GM21360 (cell line): ENCODE results near the gene EIF3K.
"Not testable (repeated sequence)": the region's sequence is repeated elsewhere in the genome, so short reads cannot be mapped to it uniquely, and the experiment has no call there.

Experiments used
- ATAC-seq: cut with Tn5 transposase; IDR thresholded peaks from one replicate; pipeline ENCODE4 v1.9.1; 2021; ENCODE audit warnings: mild to moderate bottlenecking, moderate library complexity; ENCODE audit not compliant: unreplicated experiment

The EIF3K gene

DNA sequence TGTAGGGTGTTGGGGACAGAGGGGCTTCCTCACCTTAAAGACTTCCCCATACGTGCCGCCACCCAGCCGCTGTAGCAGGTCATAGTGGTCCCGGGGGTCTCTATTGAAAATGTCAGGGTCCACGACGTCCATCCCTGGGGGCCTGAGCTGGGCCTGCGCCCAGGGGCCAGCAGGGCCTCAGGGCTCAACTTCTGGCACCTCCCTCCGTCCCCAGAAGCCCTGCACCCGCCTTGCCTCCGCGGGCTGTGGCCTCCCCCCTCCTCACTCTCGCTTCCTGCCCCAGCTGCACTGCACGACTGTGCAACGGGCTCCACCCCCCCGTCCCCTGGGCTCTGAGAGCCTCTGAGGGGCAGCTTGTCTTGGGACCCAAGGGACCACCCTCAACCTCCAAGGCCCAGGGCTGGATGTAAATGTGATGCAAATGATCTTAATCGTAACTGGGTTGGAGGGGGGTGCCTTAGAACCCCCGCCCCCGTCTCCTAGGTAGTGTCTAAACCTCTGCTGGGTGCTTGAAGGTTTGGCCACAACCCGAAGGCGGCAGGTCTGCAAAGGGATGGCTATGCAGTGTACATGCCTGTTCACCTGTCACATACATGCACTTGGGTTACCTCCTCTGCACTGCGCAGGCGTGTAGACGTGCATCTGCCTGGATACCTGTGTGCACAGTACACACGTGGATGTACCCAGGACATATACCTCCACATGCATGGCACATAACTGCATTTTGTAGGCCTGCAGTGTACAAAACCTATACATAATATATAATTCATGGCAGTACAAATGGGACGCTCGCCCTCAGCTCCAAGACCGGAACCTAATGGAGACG, 1.0 kb upstream of the EIF3K start, which contains the start of gene MAP4K1:
Gene MAP4K1, minus strand, starts transcription at position 190 of the 826 bp plus-strand sequence. Its CDS starts 58 bp downstream, at position 132.
- peak; percentile 46 for ATAC-seq

DNA sequence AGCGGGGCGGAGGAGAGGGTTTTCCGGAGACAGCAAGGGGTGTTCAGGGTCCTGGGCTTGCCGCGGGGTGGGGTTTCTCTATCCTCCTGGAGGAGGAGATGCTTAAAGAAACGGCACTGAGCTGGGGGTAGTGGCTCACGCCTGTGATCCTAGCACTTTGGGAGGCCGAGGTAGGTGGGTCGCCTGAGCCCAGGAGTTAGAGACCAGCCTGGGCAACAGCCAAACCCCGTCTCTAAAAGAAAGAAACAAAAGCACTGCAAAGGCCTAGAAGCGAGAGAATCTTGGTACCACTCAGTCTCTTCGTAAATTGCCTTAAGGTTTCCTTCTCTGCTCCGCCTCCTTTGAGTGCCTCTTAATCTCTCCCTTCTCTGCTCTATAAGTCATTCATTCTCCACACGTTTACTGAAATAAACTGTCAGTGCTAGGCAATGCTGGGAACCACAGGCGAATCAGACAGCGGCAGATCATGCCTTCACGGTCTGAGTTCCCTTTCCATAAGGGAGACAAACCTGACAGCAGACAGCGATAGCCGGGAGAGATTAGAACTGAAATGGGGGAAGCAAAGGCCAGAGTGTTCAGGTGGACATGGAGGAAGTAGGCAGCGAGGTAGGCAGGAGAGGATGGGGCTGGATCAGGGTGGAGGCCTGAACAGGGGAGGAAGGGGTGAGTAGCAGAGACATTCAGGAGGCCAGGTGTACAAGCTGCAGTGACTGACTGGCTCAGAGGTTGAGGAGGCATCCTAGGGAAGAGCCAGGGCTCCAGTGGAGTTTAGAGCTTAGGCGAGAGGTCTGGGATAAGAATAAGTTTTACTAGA, 580 bp downstream of the EIF3K start:
- ATAC-seq = no peak

DNA sequence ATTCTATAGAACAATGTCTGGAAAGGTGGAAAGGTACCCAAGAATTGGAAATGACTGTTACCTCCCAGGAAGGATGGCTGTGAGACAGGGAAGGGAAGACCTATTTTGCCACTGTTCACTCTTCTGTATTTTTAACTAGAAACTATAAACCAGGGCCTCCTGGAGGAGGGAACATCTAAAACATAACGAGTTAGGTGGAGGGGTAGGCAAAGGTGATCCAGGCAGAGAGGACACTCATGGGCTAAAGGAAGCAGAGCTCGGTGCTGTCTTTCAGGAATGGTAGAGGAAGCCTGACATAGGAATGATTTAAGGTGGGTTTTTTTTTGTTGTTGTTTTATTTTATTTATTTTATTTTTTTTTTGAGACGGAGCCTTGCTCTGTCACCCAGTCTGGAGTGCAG, 5.8 kb downstream of the EIF3K start:
- no peak for ATAC-seq

GRCh38 chr19:38626401-38626800, 7.4 kb downstream of the EIF3K start:
- no peak for ATAC-seq

DNA sequence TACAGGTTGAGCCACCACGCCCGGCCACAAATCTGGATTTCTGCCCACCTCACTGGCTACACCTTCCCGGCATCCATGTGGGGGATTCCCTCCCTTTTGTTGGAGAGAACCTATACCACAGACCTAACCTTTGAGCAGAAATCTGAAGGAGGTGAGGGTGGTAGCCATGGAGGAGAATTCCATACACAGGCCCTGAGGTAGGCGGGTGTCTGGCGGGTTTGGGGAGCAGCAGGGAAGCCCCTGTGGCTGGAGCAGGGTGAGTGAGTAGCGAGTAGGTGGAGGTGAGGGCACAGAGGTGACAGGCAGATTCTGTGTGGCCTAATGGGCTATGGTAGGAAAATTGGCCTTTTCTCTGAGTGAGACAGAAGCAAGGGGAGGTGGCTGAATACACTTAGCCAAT, 10.6 kb downstream of the EIF3K start:
- no peak for ATAC-seq

DNA sequence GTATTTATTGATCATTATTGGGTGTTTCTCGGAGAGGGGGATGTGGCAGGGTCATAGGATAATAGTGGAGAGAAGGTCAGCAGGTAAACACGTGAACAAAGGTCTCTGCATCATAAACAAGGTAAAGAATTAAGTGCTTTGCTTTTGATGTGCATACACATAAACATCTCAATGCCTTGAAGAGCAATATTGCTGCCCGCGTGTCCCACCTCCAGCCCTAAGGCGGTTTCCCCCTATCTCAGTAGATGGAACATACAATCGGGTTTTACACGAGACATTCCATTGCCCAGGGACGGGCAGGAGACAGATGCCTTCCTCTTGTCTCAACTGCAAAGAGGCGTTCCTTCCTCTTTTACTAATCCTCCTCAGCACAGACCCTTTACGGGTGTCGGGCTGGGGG, 12.3 kb downstream of the EIF3K start:
- not testable (repeated sequence) for ATAC-seq

DNA sequence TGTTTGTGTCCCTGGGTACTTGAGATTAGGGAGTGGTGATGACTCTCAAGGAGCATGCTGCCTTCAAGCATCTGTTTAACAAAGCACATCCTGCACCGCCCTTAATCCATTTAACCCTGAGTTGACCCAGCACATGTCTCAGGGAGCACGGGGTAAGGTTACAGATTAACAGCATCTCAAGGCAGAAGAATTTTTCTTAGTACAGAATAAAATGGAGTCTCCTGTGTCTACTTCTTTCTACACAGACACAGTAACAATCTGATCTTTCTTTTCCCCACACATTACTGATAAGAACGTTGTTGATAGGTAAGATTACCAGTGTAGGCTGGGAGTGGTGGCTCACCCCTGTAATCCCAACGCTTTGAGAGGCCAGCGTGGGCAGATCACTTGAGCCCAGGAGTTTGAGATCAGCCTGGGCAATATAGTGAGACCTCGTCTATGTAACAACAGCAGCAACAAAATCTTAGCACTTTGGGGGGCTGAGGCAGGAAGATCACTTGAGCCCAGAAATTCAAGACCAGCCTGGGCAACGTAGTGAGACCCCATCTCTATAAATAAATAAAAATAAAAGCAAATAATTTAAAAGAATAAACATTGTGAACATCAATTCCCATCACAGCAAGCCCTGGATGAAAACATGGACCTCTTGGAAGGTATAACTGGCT, 13.0 kb downstream of the EIF3K start:
- not testable (repeated sequence) for ATAC-seq

DNA sequence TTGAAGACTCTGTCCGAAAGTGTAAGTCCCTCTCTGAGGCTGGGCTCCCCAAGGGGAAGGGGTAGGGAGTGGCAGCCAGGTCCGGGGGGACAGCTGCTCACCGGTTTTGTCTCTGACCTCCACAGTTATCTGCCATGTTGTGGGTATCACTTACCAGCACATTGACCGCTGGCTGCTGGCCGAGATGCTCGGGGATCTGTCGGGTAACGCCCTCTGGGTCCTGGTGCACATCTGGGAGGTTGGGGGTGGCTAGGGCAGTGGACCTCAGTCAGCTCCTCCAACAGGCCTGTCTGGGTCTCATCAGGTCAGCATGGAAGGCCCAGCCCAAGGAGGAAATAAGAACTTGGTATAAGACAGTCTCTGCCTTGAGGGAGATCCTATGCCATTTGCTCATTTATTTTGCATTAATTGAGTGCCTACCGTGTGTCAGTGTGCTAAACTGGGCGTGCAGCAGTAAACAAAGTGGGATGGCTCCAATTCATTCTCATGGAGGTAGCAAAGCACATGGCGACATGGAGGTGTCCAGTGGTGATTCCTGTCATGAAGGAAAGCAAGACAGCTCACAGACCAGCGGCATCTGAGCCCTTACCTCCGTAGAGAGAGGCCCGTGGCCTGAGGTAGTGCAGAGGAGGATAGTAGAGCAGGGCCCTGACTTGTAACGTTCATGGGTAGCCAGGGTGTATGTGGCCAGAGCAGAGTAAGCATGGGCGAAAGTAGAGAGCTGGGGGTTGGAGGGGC, 13.7 kb downstream of the EIF3K start:
- no peak for ATAC-seq

DNA sequence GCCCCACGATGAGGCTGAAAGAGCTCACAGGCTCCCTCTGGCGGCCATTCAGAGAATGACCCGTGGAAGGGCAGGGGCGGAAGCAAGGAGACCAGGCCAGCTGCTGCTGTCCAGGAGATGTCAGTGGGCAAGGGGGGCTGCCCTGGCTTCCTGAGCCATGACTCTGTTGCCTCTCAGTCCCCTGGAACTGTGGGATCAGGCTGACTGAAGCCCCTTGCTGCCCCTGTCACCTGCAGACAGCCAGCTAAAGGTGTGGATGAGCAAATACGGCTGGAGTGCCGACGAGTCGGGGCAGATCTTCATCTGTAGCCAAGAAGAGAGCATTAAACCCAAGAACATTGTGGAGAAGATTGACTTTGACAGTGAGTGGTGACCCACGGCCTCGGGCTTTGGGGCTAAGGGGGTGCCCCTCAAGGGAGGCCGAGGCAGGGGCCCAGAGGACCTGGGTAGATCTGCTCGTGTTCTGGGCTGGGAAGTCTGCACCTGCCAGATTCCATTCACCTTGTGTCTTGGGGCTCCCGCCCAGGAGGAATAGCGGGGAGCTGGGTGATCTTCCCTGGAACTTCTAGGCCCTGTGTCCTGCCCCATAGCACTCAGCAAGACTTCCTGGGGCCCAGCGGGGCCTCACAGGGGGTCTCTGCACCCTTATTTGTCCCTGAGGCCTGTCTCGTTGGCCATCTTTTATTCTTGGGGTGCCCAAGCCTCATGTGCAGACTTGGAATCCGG, 15.9 kb downstream of the EIF3K start:
- no peak for ATAC-seq

DNA sequence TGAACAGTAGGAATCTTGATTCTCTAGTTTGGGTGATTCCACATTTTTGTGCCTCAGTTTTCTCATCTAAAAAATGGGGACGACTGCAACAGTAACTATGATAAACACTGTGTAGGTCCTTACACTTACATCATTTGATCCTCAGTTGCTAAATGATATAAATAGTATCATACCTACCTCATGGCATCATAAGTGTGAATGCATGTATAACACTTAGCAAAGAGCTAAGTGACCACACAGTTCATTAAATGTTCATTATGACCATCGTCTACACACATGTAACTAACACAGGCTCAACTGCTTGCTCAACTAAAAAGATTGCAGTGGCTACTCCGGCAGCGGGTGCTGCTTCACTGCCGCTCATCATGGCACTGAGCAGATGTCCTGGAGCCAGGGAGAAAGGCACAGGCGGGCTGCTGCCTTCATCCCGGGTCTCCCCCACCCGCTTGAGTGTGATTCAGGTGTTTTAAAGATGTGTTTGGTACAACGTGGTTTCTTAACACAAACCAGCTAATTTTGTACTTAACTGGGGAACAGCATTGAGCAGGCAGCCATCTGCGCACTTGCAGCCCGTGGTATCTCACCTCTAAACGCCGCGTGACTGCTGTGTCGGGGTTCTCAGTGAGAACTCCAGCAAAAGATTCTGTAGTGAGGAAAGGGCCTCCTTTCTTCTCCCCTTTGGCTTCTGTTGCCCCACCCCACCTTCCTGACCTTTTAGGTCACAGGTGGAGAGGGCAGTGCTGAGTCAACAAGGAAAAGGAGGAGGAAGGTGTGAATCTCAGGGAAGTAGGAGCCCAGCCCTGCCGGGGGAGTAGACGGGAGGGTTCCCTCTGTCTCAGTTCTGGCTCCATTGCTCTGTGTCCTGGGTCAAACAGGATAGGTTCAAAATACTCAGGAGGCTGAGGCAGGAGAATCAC, 16.8 kb downstream of the EIF3K start:
- no peak for ATAC-seq

DNA sequence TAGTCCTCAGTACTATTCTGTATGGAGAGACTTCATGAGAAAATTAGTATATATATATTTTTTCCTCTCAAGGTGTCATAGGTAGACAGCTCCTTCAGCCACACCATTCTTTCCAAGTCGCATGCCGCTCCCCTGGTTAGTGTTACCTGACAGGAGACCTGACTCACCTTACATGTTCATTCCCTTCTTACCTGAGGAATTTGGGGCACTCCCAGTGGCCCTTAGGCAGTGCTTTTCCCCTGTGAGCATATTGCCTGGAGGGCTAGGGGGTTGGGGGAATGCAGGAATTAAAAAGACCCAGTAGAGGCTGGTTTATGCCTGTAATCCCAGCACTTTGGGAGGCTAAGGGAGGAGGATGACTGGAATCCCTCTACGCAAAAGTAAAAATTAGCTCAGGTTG, 19.5 kb downstream of the EIF3K start:
- no peak for ATAC-seq

DNA sequence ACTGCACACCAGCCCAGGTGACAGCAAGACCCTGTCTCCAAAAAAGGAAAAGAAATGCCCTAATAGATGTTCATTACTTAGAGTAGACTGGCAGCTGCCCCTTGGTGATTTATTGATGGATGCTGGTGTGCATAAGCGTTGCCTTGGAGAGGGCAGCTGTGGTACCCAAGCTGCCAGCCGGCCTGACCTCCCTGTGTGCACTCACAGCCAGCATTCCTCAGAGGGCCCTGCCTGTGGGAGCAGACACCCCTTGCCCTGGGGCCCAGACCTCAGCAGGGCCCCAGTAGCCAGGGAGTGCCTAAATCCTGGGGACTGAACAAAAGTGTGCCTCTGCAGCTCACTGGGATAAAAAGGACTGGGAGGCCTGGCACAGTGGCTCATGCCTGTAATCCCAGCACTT, 20.7 kb downstream of the EIF3K start:
- ATAC-seq = no peak

DNA sequence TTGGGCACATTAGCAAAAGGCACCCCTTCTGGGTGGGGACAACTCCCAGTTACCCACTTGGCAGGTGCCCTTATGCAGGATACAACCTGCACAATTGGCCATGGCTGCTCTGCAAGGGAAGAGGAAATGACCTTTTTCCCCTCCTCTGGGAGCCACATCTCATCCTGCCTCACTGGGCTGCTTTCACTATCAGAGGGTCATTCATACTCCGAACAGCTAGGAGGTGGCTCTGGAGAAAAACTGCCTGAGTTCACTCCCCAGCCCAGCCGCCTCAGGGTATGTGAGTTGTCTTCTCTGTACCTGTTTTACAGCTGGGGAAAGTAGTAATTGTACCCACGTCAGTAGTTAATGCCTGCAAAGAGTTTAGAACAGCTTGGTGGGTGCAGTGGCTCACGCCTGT, 21.4 kb downstream of the EIF3K start:
- ATAC-seq = no peak

GRCh38 chr19:38642176-38642575, 23.2 kb downstream of the EIF3K start:
- no peak for ATAC-seq

GRCh38 chr19:38644719-38645118, 25.7 kb downstream of the EIF3K start:
- ATAC-seq = no peak

- ATAC-seq = peak; percentile 80
Measured at GRCh38 chr19:38647368-38647965, 28.5 kb downstream of the EIF3K start, which contains the start of gene ACTN4. TSS of gene ACTN4 (plus strand) at chr19:38647649. CDS start at chr19:38647746, 97 bp downstream.

- ATAC-seq = no peak
Measured at GRCh38 chr19:38647966-38648768, 29.2 kb downstream of the EIF3K start.
